KMS-11 (cell line): ENCODE data around the gene JPH4.

Experiments used
- H2AFZ ChIP-seq: fragments of 200-600 bp; sonication (generic); 2 replicates; pipeline ENCODE4 v1.6.1; 2016; ENCODE audit warnings: antibody characterized with exemption, mixed run types, low read depth
- H3K27ac ChIP-seq: fragments of 200-600 bp; sonication (generic); 2 replicates; pipeline ENCODE4 v1.6.1; 2016; ENCODE audit warnings: mild to moderate bottlenecking, mixed run types
- H3K27me3 ChIP-seq: fragments of 200-600 bp; sonication (generic); 2 replicates; pipeline ENCODE4 v1.6.1; 2017; ENCODE audit warnings: mild to moderate bottlenecking, low read depth, mixed run types, moderate library complexity; ENCODE audit not compliant: insufficient read depth
- H3K36me3 ChIP-seq: fragments of 200-600 bp; sonication (generic); 2 replicates; pipeline ENCODE4 v1.6.1; 2017; ENCODE audit warnings: mild to moderate bottlenecking, mixed run types; ENCODE audit not compliant: insufficient read depth
- H3K4me1 ChIP-seq: fragments of 200-600 bp; sonication (generic); 2 replicates; pipeline ENCODE4 v1.6.1; 2016; ENCODE audit warnings: mild to moderate bottlenecking, low read depth, mixed run types; ENCODE audit not compliant: poor library complexity, severe bottlenecking
- H3K4me2 ChIP-seq: fragments of 200-600 bp; sonication (generic); 2 replicates; pipeline ENCODE4 v1.7.0; 2016; ENCODE audit warnings: mild to moderate bottlenecking, mixed run types
- H3K4me3 ChIP-seq: fragments of 200-600 bp; sonication (generic); IDR thresholded peaks from 2 replicates; pipeline ENCODE4 v1.6.1; 2017; ENCODE audit warnings: low read depth, low read length, mixed read lengths; ENCODE audit not compliant: insufficient read depth
- H3K79me2 ChIP-seq: fragments of 200-600 bp; sonication (generic); 2 replicates; pipeline ENCODE4 v1.6.1; 2016; ENCODE audit warnings: low read depth, mixed run types; ENCODE audit not compliant: insufficient read depth
- H3K9ac ChIP-seq: fragments of 200-600 bp; sonication (generic); 2 replicates; pipeline ENCODE4 v1.6.1; 2016; ENCODE audit warnings: mild to moderate bottlenecking, mixed run types
- H4K20me1 ChIP-seq: fragments of 200-600 bp; sonication (generic); 2 replicates; pipeline ENCODE4 v1.6.1; 2016; ENCODE audit warnings: mild to moderate bottlenecking, mixed run types; ENCODE audit not compliant: insufficient read depth
- CTCF ChIP-seq: fragments of 200-600 bp; sonication (generic); conservative IDR thresholded peaks from 2 replicates; pipeline ENCODE4 v1.6.1; 2017; ENCODE audit warnings: low read depth, mild to moderate bottlenecking, antibody characterized with exemption, low read length, moderate library complexity, mixed read lengths

Gene JPH4

DNA sequence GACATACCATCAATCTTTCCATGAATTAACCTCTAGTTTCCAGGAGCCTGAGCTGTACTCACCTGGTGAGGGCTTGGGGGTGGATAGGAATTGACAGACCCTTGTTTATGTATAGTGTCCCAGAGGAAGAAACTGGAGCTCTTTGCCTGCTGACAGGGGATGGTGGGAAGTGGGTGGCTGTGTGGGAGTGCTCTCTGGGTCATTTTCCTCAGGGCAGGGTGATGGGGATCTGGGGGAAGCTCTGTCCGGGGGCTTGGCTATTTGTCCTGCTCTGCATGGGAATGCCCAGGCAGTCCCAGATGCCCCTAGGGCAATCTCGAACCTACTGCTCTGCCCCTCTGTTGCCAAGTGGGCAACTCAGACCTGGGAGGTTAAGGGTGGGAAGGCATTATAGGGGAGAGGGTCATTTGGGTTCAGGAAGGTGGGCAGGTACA is 35.8 kb upstream of the JPH4 start:
- TF ChIP-seq CTCF, result no peak
- Histone ChIP-seq H2AFZ (no peak overlapping the region), H4K20me1 (no peaks in the 10 kb centered on the region), H3K9ac (no peak overlapping the region), H3K4me1 (no peaks in the 10 kb centered on the region), H3K27ac (no peak overlapping the region), H3K36me3 (no peaks in the 10 kb centered on the region), H3K27me3 (no peaks in the 10 kb centered on the region), H3K79me2 (no peaks in the 10 kb centered on the region), H3K4me3 (no peak overlapping the region), H3K4me2 (no peak overlapping the region)

GRCh38 chr14:23613242-23614070 is 34.9 kb upstream of the JPH4 start:
- Histone ChIP-seq H3K79me2 (no peaks in the 10 kb centered on the region), H3K36me3 (no peaks in the 10 kb centered on the region), H3K9ac (no peak overlapping the region), H3K27ac (no peak overlapping the region), H3K4me2 (no peak overlapping the region), H3K4me3 (no peak overlapping the region), H3K27me3 (no peaks in the 10 kb centered on the region), H4K20me1 (no peaks in the 10 kb centered on the region), H3K4me1 (no peaks in the 10 kb centered on the region), H2AFZ (no peak overlapping the region)
- TF ChIP-seq CTCF, result no peak

DNA sequence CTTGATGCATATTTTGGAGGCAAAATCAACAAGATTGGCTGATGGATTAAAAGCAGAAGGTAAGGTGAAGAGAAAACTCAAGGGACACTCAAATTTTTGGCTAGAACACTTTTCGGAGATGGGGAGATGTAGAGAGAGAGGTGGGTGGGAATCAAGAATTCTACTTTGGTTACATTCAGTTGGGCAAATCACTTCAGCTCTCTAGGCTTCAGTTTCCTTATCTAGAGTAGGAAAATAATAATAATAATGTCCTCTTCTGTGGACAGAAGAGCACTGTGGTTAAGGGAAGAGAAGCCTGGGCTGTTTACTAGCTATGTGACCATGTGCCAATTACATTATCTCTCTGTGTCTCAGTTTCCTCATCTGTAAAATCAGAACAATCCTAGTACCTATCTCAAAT is 34.2 kb upstream of the JPH4 start:
- Histone ChIP-seq H4K20me1 (no peaks in the 10 kb centered on the region), H3K4me3 (no peak overlapping the region), H3K4me2 (no peak overlapping the region), H2AFZ (no peak overlapping the region), H3K36me3 (no peaks in the 10 kb centered on the region), H3K27ac (no peak overlapping the region), H3K9ac (no peak overlapping the region), H3K79me2 (no peaks in the 10 kb centered on the region), H3K4me1 (no peaks in the 10 kb centered on the region), H3K27me3 (no peaks in the 10 kb centered on the region)
- TF ChIP-seq CTCF, result no peak

GRCh38 chr14:23612354-23612732 is 33.8 kb upstream of the JPH4 start:
- Histone ChIP-seq H3K27me3 (no peaks in the 10 kb centered on the region), H3K9ac (no peak overlapping the region), H2AFZ (no peak overlapping the region), H3K4me2 (no peak overlapping the region), H3K4me3 (no peak overlapping the region), H3K36me3 (no peaks in the 10 kb centered on the region), H4K20me1 (no peaks in the 10 kb centered on the region), H3K4me1 (no peaks in the 10 kb centered on the region), H3K79me2 (no peaks in the 10 kb centered on the region), H3K27ac (no peak overlapping the region)
- TF ChIP-seq CTCF, result no peak
